Measurements from ENCODE around the gene HARS2.
"Not testable (repeated sequence)": the region's sequence is repeated elsewhere in the genome, so short reads cannot be mapped to it uniquely, and the experiment has no call there.

The HARS2 gene

DNA sequence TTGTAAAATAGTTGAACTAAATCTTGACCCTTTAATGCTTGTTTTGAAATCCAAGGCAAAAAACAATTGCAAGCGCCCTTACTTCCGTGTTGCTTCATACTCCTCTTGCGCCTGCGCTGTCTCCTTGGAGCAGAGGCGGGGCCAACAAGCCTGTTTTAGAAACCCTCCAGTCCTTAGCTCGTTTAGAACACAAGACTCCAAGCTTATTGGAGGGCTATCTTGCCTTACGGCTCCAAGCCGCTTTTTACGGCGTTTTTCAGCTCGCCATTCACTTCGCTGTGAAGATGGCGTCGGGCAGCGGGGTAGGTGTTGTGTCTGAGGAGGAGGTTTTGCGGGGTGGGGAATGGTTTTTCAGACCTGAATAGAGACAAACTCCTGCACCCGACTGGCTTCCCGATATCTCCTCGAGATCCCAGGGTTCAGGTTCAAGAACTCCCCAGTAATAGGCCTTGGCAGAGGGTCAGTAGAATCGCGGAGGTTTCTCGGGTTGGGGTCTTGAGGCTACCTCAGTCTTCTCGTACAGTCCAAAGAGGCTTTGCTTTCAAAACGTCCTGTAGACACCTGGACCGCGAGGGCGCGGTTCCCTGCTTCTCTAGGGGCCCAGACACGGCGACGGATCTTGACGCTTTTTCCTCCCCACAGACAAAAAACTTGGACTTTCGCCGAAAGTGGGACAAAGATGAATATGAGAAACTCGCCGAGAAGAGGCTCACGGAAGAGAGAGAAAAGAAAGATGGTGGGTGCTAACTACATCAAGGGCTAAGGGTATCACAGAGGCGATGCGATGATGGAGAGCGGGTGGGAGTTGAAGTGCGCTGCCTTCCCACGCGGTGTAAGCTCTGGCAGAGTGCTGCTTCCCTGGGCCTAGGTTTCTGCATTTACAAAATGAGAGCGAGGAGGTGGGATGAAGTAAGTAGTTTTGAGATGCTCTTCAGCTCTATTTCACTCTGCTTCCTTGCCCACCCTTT, 9.2 kb downstream of the HARS2 start, which contains the start of gene ZMAT2:
Gene ZMAT2, plus strand, starts transcription at position 271 of the 968 bp plus-strand sequence. Its CDS starts 14 bp downstream, at position 285.
- peak; percentile 82 for DNase-seq

- no peak for DNase-seq
These were observed 16.6 kb downstream of the HARS2 start for GRCh38 chr5:140707812-140708211.

- DNase-seq: not testable (repeated sequence)
These were observed 17.5 kb downstream of the HARS2 start for GRCh38 chr5:140708787-140709186.

DNA sequence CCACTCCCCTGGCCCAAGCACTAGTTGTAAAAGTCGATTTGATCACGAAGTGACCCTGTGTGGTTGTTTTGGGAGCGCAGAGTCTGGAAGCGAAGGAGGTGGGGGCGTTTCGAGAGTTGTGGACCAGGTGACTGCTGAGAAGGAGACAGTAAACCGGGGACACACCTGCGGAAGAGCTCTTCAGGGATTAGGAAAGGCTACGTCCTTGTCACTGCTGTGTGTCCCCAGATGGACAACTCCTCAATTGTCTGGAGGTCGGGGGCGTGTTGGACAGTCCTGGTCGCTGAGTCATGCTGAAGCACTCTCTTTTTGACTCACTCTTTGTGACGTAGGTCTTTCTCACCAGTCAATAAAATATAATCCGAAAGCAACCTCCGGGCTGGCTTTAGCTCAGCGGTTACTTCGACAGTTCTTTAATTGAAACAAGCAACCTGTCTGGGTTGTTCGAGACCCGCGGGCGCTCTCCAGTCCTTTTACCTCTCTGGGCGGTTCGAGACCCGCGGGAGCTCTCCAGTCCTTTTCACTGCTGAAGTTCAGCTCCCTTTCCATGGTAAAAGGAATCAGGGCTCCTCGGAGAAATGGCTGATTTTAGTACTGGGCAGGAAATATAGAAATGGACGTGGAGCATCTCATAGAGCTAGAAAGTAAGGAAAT, 19.8 kb downstream of the HARS2 start:
- peak; percentile 64 for DNase-seq

GRCh38 chr5:140711794-140712193, 20.5 kb downstream of the HARS2 start:
- DNase-seq: no peak

DNA sequence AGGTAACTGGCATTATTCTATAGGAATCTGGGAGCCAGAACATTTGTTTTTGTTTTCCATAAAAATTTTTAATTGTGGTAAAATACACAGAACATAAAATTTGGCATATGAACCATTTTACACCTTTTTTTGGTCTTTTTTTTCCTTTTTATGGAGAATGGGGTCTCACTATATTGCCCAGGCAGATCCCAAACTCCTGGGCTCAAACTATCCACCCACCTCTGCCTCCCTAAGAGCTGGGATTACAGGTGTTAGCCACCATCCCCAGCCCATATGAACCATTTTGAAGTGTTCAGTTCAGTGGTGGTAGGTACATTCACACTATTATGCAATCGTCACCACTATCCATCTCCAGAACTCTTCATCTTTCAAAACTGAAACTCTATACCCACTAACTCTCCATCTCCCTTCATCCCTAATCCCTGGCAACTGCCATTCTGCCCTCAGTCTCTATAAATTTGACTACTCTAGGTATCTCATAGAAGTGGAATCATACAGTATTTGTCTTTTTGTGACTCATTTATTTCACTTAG, 22.4 kb downstream of the HARS2 start:
- no peak for DNase-seq

GRCh38 chr5:140716238-140716637, 25.0 kb downstream of the HARS2 start:
- not testable (repeated sequence) for DNase-seq

- no peak for DNase-seq
These were observed 27.0 kb downstream of the HARS2 start for GRCh38 chr5:140718266-140718592.

DNA sequence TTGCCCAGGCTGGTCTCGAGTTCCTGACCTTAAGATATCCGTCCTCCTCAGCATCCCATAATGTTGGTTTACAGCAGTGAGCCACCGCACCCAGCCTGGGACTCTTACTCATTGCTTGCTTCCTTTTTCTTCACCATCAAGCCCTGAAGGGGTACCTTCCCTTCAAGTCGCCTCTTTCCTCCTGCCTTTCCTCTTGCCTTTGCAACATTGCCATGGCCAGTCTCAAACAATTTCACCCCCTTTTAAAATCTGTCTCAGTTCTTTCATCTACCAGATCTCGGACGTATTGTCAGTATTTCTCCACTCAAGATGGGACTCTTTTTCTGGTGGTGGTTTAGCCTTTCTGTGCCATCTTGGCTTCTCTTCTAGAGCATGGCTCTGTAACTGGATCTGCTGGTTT, 29.5 kb downstream of the HARS2 start:
- not testable (repeated sequence) for DNase-seq

DNA sequence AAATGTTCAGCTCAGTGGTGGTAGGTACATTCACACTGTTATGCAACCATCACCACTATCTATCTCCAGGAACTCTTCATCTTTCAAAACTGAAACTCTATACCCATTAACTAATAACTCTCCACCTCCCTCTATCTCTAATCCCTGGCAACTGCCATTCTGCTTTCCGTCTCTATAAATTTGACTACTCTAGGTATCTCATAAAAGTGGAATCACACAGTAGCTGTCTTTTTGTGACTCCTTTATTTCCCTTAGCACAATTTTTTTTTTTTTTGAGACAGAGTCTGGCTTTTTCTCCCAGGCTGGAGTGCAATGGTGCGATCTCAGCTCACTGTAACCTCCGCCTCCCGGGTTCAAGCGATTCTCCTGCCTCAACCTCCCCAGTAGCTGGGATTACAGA, 30.1 kb downstream of the HARS2 start:
- not testable (repeated sequence) for DNase-seq

- DNase-seq: no peak
These were observed 34.7 kb downstream of the HARS2 start for GRCh38 chr5:140725799-140726471.

- DNase-seq: no peak
These were observed 41.8 kb downstream of the HARS2 start for GRCh38 chr5:140733098-140733497.

GRCh38 chr5:140734354-140734753, 43.1 kb downstream of the HARS2 start:
- no peak for DNase-seq

GRCh38 chr5:140737486-140737885, 46.2 kb downstream of the HARS2 start:
- no peak for DNase-seq

- DNase-seq: no peak
These were observed 50.7 kb downstream of the HARS2 start for GRCh38 chr5:140741967-140742366.
